Esophagus squamous epithelium (tissue), 5 donors: Measurements from ENCODE around the gene FRMD4A. TPM values are rescaled to one million over a fixed set of nuclear protein-coding genes. Genes with fewer than 3 reads are reported as not detected.

Source experiments
- DNase-seq: peaks from one replicate; lab custom pipeline; 2025; lab: John Stamatoyannopoulos, UW
- H3K27ac ChIP-seq, 4 donors: fragments of 200-600 bp; sonication (generic); one replicate each; pipeline ENCODE4 v1.5.1; 2016 to 2019; ENCODE audit warnings: mild to moderate bottlenecking in 1 of 4
- H3K27me3 ChIP-seq, 4 donors: fragments of 200-600 bp; sonication (generic); 1 replicate in 3 of 4; 2 replicates in 1 of 4; pipeline versions ENCODE4 v1.5.1 to v1.6.0; 2017 to 2021; ENCODE audit warnings: antibody characterized with exemption in 1 of 4
- H3K36me3 ChIP-seq, 3 donors: fragments of 200-600 bp; sonication (generic); one replicate each; pipeline ENCODE4 v1.5.1; 2016 to 2019
- H3K4me1 ChIP-seq, 3 donors: fragments of 200-600 bp; sonication (generic); one replicate each; pipeline ENCODE4 v1.5.1; 2017 to 2019
- H3K4me3 ChIP-seq, 4 donors: fragments of 200-600 bp; sonication (generic); 1 replicate in 3 of 4; 2 replicates in 1 of 4; pipeline ENCODE4 v1.5.1; 2016 to 2019; ENCODE audit warnings: mild to moderate bottlenecking in 2 of 4, moderate library complexity in 1 of 4
- H3K9me3 ChIP-seq, 3 donors: fragments of 200-600 bp; sonication (generic); one replicate each; pipeline ENCODE4 v1.5.1; 2016 to 2019
- CTCF ChIP-seq, 6 experiments: fragments of 450-650 bp in 4 of 6; fragments of 200-600 bp in 2 of 6; sonication (generic) in 2 of 6; IDR thresholded peaks; one replicate each; pipeline ENCODE4 v1.5.1; 2016 to 2019; ENCODE audit warnings: antibody characterized with exemption in 6 of 6, mild to moderate bottlenecking in 4 of 6, moderate library complexity in 4 of 6
- POLR2A ChIP-seq, 4 donors: fragments of 450-650 bp; IDR thresholded peaks; one replicate each; pipeline ENCODE4 v1.6.1; 2017; ENCODE audit warnings: antibody characterized with exemption in 4 of 4, mild to moderate bottlenecking in 4 of 4, moderate library complexity in 3 of 4
- WGBS, 2 donors: methylation state at CpG; one replicate each; pipeline ENCODE4 v1.1.5; 2018; 5-methylcytosine and 5-hydroxymethylcytosine counted together
- intact Hi-C: fragments of 100-400 bp; cut with DNase I; formaldehyde crosslinking; loops from one replicate; pipeline ENCODE4 v1.15.0; 2022
- total RNA-seq, 4 donors: library from RNA; depleted of rRNA; stranded (reverse); fragments of >200 nt; gene quantifications; one replicate each; pipeline ENCODE4 v1.1.0, GENCODE V29; 2016
- donor health status: DM: yes; HTN: yes; CAD: no.

The FRMD4A gene
- total RNA-seq, 4 donors from 2014 or later: 7.3 to 15.3 (median 8.6) TPM

GRCh38 chr10:14254368-14254767 is 76.4 kb downstream of the FRMD4A start:
- WGBS, 2 donors: 36 to 44% methylated on average over 2 of the region's 2 CpGs
- TF ChIP-seq POLR2A (IDR thresholded peaks at IDR 0.05): no peak
- no peak for TF ChIP-seq CTCF (IDR thresholded peaks at IDR 0.05)

DNA sequence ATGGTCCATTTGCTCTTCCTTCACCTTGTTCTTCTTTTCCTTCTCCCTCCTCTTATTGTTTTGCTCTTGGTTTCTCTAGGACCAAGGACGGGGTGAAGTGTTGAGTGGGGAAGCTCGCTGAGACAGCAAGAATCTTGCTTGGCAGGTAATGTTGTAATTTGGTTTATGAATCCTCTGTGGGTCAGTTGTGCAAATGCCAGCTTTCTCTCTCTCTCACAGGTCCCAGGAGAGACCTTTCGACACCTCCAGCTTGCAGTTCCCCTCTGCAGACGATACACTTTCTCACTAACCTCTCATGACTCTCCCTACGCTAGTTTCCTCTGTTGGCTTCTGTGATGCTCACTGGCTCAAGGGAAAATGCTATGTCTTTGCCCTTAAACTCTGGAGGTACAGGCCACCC is 77.0 kb downstream of the FRMD4A start:
- 79 to 80% methylated on average over 5 of the region's 5 CpGs for WGBS, 2 donors
- H3K9me3 ChIP-seq: no peaks in the 10 kb centered on the region
- TF ChIP-seq CTCF (IDR thresholded peaks at IDR 0.05): no peak
- TF ChIP-seq POLR2A (IDR thresholded peaks at IDR 0.05): no peak

More at GRCh38 chr10:14254368-14254767, 76.4 kb downstream of the FRMD4A start:
- Histone ChIP-seq H3K4me3 (no peak overlapping the region), H3K4me1 (peaks cover 0 to 5% (median 0%) of the 10 kb centered on the region in 3 donors), H3K36me3 (no peaks in the 10 kb centered on the region), H3K27ac (no peak overlapping the region), H3K9me3 (no peaks in the 10 kb centered on the region), H3K27me3 (peaks cover 0 to 11% (median 0%) of the 10 kb centered on the region in 4 donors)
- no peak for DNase-seq
- intact Hi-C loops: no loop called here

DNA sequence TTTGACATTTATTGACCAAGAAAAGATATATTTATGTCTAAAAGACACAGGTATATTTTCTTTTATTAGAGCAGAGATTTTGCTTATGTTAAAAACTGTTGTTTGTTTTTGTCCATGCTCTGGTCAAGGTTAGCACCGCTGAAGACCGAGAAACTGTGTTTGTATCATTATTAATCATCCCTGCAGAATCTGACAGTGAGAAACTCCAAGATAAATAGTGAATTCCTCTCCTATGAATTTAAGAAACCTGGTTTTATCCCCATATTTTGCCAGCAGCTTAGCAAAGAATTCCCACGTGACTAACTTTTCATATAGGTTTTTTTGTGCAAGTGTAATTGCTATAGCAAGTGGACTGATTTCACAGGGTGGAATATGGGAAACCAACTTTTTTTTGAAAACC is 77.6 kb downstream of the FRMD4A start:
- intact Hi-C loops: no loop called here
- peaks cover 0 to 11% (median 0%) of the 10 kb centered on the region in 4 donors for H3K27me3 ChIP-seq
- DNase-seq: no peak
- H3K36me3 ChIP-seq: no peaks in the 10 kb centered on the region
- 59 to 63% methylated on average over 3 of the region's 3 CpGs for WGBS, 2 donors
- H3K9me3 ChIP-seq: no peaks in the 10 kb centered on the region
- no peak overlapping the region for H3K27ac ChIP-seq
- H3K4me1 ChIP-seq: peaks cover 0 to 5% (median 0%) of the 10 kb centered on the region in 3 donors
- TF ChIP-seq POLR2A (IDR thresholded peaks at IDR 0.05): no peak
- TF ChIP-seq CTCF (IDR thresholded peaks at IDR 0.05): no peak
- no peak overlapping the region for H3K4me3 ChIP-seq

More for the DNA sequence above, 77.0 kb downstream of the FRMD4A start:
- peaks cover 0 to 11% (median 0%) of the 10 kb centered on the region in 4 donors for H3K27me3 ChIP-seq
- H3K4me3 ChIP-seq: no peak overlapping the region
- H3K36me3 ChIP-seq: no peaks in the 10 kb centered on the region
- no peak overlapping the region for H3K27ac ChIP-seq
- no peak for DNase-seq
- H3K4me1 ChIP-seq: peaks cover 0 to 5% (median 0%) of the 10 kb centered on the region in 3 donors
- intact Hi-C loops: no loop called here

DNA sequence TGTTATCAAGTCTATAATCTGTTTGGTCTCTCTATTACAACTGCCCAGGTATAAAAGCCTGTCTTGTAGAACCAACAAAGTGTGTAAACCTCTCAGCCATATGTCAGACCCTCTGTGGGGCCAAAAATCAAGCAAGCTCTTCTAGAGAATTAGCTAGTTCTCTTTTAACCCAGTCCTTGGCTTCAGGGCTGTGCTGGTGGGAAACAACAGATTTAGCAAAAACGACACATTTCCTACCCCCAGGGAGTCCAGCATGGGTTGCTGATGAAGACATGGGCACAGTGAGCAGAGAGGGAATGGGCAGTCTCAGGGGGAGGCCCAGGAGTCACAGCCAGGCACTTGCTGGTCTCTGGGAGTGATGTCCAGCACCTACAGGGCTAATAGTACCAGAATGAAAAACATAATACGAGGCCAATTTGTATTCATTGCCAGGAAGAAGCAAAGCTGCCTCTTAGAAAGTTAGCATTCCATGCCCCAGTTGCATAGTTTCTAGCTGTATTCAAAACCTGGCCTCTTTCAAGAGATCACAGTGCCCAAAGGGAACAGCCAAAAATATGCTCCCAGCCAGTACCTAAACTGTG is 80.1 kb downstream of the FRMD4A start:
- DNase-seq: no peak
- Histone ChIP-seq H3K36me3 (no peaks in the 10 kb centered on the region), H3K27ac (no peak overlapping the region), H3K4me3 (no peak overlapping the region), H3K9me3 (no peaks in the 10 kb centered on the region), H3K27me3 (peaks cover 0 to 14% (median 0%) of the 10 kb centered on the region in 4 donors), H3K4me1 (peaks cover 0 to 5% (median 0%) of the 10 kb centered on the region in 3 donors)
- 71 to 76% methylated on average over 2 of the region's 2 CpGs for WGBS, 2 donors
- TF ChIP-seq CTCF (IDR thresholded peaks at IDR 0.05): no peak
- no peak for TF ChIP-seq POLR2A (IDR thresholded peaks at IDR 0.05)
- intact Hi-C loops: no loop called here

DNA sequence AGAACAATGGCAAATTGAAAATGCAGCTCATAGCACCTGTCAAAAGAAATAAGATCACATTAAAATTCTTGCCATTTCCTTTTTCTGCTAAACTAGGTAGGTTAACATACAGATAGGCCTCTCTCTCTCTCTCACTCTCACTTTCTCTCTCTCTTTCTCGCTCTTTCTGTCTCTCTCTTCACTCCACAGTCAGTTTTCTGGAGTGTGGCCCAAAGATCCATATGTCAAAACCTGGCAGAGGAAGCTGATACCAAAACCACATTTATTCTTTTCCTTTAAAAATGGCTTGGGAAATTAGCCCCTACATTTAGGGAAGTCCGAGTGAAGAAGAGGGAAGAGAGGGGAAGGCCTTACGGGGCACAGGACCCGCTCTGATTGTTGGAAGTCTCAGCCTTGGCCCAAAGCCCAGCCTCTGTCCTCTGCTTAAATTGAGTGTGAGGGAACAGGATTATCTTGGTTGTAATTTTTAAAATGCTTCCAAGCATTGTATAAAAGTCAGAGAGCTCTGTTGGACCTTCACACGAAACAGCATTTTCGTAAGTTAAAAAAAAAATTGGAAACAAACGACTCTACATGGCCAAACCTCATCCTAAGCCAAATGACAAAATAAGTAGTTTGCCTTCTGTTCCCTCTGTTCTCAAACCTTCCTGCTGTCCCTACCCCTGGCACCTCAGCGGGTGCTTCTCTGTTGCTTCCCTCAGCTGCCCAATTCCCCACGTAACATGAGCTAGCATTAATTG is 83.2 kb downstream of the FRMD4A start:
- TF ChIP-seq CTCF (IDR thresholded peaks at IDR 0.05) (no peak), POLR2A (IDR thresholded peaks at IDR 0.05) (no peak)
- 31 to 41% methylated on average over 9 of the region's 9 CpGs for WGBS, 2 donors
- Histone ChIP-seq H3K36me3 (no peaks in the 10 kb centered on the region), H3K27ac (no peak overlapping the region), H3K4me1 (no peaks in the 10 kb centered on the region), H3K4me3 (no peak overlapping the region), H3K27me3 (peaks cover 0 to 9% (median 0%) of the 10 kb centered on the region in 4 donors), H3K9me3 (no peaks in the 10 kb centered on the region)
- no peak for DNase-seq
- intact Hi-C loops: no loop called here
